Right ventricle myocardium inferior (tissue), 1 donor: ENCODE measurements around the gene SNAP47. TPM values are rescaled to one million over a fixed set of nuclear protein-coding genes. Genes with fewer than 3 reads are reported as not detected.

ENCODE experiments used
- ATAC-seq: fragments of 200-7000 bp; cut with Tn5 transposase; one replicate; pipeline ENCODE4 v1.9.1; 2020; ENCODE audit warnings: mild to moderate bottlenecking, moderate library complexity
- DNase-seq: peaks from one replicate; pipeline ENCODE4 v3.0.0; 2021; ENCODE audit errors: missing footprints
- intact Hi-C: fragments of 100-400 bp; cut with DNase I; formaldehyde crosslinking; loops from one replicate; pipeline ENCODE4 v1.11.0; 2022
- total RNA-seq: library from RNA; stranded (reverse); fragmentation: NEBNext Ultra II Directional; extraction: Animal tissue kit (Norgen Biotek cat#: 25700); gene quantifications from one replicate; pipeline ENCODE4 v1.2.1, GENCODE V29; 2021
- donor health status: DM: no; HTN: yes; CAD: no; lungs with severe emphysema.

The SNAP47 gene
- total RNA-seq, 1 donor from 2014 or later, result 30.1 TPM

DNA sequence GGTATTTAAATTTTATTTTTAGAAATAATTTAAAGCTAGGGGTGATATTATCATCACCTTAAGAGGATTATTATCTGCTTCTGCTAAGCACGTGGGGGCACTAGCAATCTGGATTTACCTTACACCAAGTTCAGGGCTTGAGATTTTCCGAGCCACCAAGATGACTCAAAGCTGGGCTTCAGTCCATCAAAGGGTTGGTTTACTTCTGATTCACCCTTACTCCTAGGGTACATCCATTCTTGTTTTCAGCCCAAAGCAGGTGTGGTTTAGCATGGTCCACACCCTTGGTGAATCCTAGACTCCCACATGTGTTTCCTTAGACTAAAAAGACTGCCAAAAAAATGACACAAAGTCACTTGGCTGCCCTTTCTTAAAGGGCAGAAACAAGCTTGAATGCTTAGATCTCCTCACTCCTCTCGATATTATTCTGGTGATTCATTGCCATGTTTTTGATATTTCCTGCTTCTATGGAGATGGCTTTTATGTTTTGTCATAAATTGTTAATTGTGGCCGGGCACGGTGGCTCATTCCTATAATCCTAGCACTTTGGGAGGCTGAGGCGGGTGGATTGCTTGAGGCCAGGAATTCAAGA lies 70.5 kb downstream of the SNAP47 start:
- DNase-seq (no peak), ATAC-seq (no peak)
- intact Hi-C loops, result no loop called here

GRCh38 chr1:227808566-227808965 lies 73.3 kb downstream of the SNAP47 start:
- DNase-seq (no peak), ATAC-seq (no peak)
- intact Hi-C loops, result no loop called here

DNA sequence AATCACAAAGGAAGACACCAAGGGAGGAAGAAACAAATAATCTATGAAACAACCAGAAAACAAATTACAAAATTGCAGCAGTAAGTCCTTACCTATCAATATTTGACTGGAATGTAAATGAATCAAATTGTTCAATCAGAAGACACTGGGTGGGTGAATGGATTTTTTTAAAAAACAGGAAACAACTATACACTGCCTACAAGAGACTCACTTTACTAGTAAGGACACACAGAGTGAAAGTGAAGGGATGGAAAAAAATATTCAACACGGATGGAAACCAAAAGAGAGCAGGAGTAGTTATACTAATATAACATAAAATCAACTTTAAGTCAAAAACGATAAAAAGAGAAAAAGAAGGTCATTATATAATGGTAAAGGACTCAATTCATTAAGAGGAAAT lies 73.8 kb downstream of the SNAP47 start:
- no peak for ATAC-seq
- no peak for DNase-seq
- intact Hi-C loops, result no loop called here

DNA sequence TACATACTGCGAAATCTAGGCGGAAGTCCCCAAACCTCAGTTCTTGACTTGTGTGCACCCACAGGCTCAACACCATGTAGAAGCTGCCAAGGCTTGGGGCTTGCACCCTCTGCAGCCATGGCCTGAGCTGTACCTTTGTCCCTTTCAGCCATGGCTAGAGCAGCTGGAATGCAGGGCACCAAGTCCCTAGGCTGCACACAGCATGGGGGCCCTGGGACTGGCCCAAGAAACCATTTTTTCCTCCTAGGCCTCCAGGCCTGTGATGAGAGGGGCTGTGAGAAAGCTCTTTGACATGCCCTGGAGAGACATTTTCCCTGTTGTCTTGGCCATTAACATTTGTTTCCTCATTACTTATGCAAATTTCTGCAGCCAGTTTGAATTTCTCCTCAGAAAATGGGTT lies 78.7 kb downstream of the SNAP47 start:
- DNase-seq, result no peak

DNA sequence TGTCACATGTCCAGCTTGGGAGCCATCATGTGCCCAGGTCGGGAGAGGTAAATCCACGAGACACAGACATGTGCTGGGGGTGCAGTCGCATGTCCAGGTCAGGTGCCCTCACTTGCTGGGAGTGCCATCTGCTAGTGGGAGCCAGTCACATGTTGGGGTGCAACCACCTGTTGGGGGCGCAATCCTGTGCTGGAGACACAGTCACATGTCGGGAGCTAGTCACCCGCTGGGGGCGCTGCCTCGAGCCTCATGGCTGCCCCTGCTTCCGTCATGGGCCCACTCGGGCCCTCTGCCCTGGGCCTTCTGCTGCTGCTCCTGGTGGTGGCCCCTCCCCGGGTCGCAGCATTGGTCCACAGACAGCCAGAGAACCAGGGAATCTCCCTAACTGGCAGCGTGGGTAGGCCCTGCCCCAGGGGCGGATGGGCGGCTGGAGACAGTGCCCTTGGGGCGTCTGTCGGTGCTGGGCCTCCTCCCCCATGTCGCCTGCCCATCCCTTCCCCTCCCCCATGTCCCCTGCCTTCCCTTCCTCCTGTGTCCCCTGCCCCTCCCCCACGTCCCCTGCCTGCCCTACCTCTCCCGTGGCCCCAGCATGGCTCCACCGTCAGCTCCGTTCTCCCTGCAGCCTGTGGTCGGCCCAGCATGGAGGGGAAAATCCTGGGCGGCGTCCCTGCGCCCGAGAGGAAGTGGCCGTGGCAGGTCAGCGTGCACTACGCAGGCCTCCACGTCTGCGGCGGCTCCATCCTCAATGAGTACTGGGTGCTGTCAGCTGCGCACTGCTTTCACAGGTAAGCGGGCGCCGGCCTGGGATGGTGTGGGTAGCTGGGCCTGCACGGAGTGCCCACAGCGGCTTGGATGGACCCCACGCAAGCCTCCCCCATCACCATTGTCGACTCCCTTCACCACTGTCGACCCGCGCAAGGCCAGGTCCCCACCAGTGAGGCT lies 80.5 kb downstream of the SNAP47 start, which contains the start of gene PRSS38:
Gene PRSS38, plus strand, starts transcription at position 208 of the 942 bp plus-strand sequence. Its CDS starts 42 bp downstream, at position 250.
- DNase-seq (no peak), ATAC-seq (no peak)
- intact Hi-C loops, result no loop called here

More for the DNA sequence above, 78.7 kb downstream of the SNAP47 start:
- intact Hi-C loops, result no loop called here
- no peak for ATAC-seq

- DNase-seq, result no peak
- intact Hi-C loops, result no loop called here
- no peak for ATAC-seq
These were observed 81.7 kb downstream of the SNAP47 start for GRCh38 chr1:227816750-227817446.

DNA sequence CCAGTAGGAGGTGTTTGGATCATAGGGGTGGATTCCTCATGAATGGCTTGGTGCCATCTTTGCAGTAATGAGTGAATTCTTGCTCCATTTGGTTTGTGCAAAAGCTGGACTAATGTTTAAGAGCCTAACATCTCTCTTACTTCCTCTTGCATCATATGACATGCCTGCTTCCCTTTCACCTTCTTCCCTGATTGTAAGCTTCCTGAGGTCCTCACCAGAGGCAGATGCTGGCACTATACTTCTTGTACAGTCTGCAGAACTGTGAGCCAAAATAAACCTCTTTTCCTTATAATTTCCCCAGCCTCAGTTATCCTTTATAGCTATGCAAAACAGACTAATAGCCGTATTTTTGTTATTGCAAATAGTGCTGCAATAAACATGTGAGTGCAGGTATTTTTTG lies 88.3 kb downstream of the SNAP47 start:
- intact Hi-C loops, result no loop called here
- ATAC-seq (no peak), DNase-seq (no peak)

DNA sequence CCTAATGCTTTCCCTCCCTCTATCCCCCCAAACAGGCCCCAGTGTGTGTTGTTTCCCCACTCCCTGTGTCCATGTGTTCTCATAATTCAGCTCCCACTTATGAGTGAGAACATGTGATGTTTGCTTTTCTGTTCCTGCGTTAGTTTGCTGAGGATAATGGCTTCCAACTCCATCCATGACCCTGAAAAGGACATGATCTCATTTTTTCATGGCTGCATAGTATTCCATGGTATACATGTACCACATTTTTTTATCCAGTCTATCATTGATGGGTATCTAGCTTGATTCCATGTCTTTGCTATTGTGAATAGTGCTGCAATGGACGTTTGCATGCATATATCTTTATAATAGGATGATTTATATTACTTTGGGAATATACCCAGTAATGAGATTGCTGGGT lies 89.0 kb downstream of the SNAP47 start:
- intact Hi-C loops, result no loop called here
- DNase-seq (no peak), ATAC-seq (no peak)

DNA sequence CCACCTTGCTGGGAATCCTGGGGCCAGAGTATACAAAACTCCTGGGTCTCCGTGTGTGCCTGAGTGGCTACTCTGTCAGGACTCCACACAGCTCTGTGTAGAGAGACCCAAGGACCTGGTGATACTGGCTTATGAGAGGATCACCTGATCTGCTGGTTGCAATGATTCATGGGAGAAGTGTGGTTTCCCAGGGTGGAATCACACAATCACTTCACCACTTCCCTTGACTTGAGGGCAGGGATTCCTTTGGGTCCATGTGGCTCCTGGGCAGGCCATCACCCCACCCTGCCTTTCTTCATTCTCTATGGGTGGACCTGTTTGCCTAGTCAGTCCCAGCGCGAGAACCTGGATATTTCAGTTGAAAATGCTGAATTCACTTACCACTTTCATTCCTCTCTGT lies 93.6 kb downstream of the SNAP47 start:
- DNase-seq (no peak), ATAC-seq (no peak)
- intact Hi-C loops, result no loop called here

Other genes with a start within 250 kb of the SNAP47 start
- 3.0 TPM for gene ZNF678, start 171.9 kb upstream of the SNAP47 start, total RNA-seq
- 7.1 TPM for gene JMJD4, start 133 bp upstream of the SNAP47 start, total RNA-seq
- not detected for gene PRSS38, start 80.2 kb downstream of the SNAP47 start, total RNA-seq
- gene WNT9A, start 212.5 kb downstream of the SNAP47 start, total RNA-seq, result 0.73 TPM